ENCODE results near the gene TMEM40.
"Not testable (repeated sequence)": the region's sequence is repeated elsewhere in the genome, so short reads cannot be mapped to it uniquely, and the experiment has no call there.

The TMEM40 gene

DNA sequence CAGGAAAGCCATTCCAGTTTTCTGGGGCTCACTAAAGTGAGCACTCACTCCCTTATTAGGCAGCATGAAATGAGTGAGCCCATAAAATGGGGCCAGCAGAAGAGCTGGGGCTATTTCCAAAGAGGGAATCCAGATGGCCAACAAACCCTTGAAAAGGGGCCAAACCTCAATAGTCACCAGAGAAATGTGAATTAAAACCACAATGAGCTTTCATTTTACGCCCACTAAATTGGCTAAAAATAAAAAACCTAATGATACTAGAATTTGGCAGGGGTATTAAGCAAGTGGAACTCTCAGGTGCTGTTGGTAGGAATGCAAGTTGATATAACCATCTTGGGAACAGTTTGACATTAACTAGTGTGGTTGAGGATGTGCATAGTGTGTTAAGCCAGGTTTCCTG is 53.1 kb downstream of the TMEM40 start:
- no peak overlapping the region for H3K27ac Mint-ChIP-seq
- ATAC-seq (no peak), DNase-seq (no peak)
- H3K27me3 Mint-ChIP-seq, result peaks cover 2% of the 10 kb centered on the region
- no peaks in the 10 kb centered on the region for H3K4me1 Mint-ChIP-seq
- H3K4me3 Mint-ChIP-seq, result no peak overlapping the region
- H3K9me3 Mint-ChIP-seq, result no peaks in the 10 kb centered on the region
- no peaks in the 10 kb centered on the region for H3K36me3 Mint-ChIP-seq (ENCODE audit: low read depth)

GRCh38 chr3:12705374-12705926 is 53.6 kb downstream of the TMEM40 start:
- H3K27ac Mint-ChIP-seq, result no peak overlapping the region
- H3K9me3 Mint-ChIP-seq, result no peaks in the 10 kb centered on the region
- H3K4me1 Mint-ChIP-seq, result no peaks in the 10 kb centered on the region

GRCh38 chr3:12702501-12702900 is 56.6 kb downstream of the TMEM40 start:
- no peak for DNase-seq
- Mint-ChIP-seq H3K36me3 (ENCODE audit: low read depth) (no peaks in the 10 kb centered on the region), H3K4me1 (no peaks in the 10 kb centered on the region), H3K27me3 (peaks cover 2% of the 10 kb centered on the region), H3K9me3 (no peaks in the 10 kb centered on the region), H3K27ac (no peak overlapping the region), H3K4me3 (no peak overlapping the region)
- no peak for ATAC-seq

More at GRCh38 chr3:12705374-12705926, 53.6 kb downstream of the TMEM40 start:
- no peaks in the 10 kb centered on the region for H3K36me3 Mint-ChIP-seq (ENCODE audit: low read depth)
- H3K4me3 Mint-ChIP-seq, result no peak overlapping the region
- ATAC-seq, result no peak
- DNase-seq, result no peak
- H3K27me3 Mint-ChIP-seq, result peaks cover 2% of the 10 kb centered on the region

- DNase-seq; ATAC-seq; H3K4me1 Mint-ChIP-seq; H3K36me3 Mint-ChIP-seq (ENCODE audit: low read depth); H3K9me3 Mint-ChIP-seq; H3K27ac Mint-ChIP-seq; H3K27me3 Mint-ChIP-seq; H3K4me3 Mint-ChIP-seq: not testable (repeated sequence)
Measured at GRCh38 chr3:12701601-12702000, 57.5 kb downstream of the TMEM40 start.

GRCh38 chr3:12700800-12701199 is 58.3 kb downstream of the TMEM40 start:
- DNase-seq (no peak), ATAC-seq (no peak)
- Mint-ChIP-seq H3K27ac (no peak overlapping the region), H3K27me3 (no peaks in the 10 kb centered on the region), H3K36me3 (ENCODE audit: low read depth) (no peaks in the 10 kb centered on the region), H3K4me1 (no peaks in the 10 kb centered on the region), H3K4me3 (no peak overlapping the region), H3K9me3 (no peaks in the 10 kb centered on the region)

GRCh38 chr3:12695916-12696315 is 63.1 kb downstream of the TMEM40 start:
- Mint-ChIP-seq H3K36me3 (ENCODE audit: low read depth) (no peaks in the 10 kb centered on the region), H3K4me1 (no peaks in the 10 kb centered on the region), H3K9me3 (no peaks in the 10 kb centered on the region), H3K27ac (no peak overlapping the region), H3K27me3 (no peaks in the 10 kb centered on the region), H3K4me3 (no peak overlapping the region)
- no peak for ATAC-seq
- no peak for DNase-seq

GRCh38 chr3:12695112-12695511 is 63.9 kb downstream of the TMEM40 start:
- H3K9me3 Mint-ChIP-seq, result no peaks in the 10 kb centered on the region
- no peaks in the 10 kb centered on the region for H3K4me1 Mint-ChIP-seq
- DNase-seq, result no peak
- no peaks in the 10 kb centered on the region for H3K36me3 Mint-ChIP-seq (ENCODE audit: low read depth)
- no peak for ATAC-seq
- H3K4me3 Mint-ChIP-seq, result no peak overlapping the region
- no peak overlapping the region for H3K27ac Mint-ChIP-seq
- no peaks in the 10 kb centered on the region for H3K27me3 Mint-ChIP-seq

DNA sequence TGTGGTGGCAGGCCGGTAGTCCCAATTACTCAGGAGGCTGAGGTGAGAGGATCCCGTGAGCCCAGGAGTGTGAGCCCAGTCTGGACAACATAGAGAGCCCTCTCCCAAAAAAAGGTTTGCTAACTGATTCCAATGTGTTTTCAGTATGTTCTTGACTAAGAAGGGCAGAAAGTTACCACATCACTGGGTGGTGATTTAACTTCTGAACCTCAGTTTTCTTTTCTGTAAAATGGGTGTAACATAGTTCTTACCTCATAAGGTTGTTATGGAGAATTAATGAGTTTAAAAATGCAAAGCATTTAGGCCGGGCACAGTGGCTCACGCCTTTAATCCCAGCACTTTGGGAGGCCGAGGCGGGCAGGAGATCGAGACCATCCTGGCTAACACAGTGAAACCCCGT is 66.6 kb downstream of the TMEM40 start:
- Mint-ChIP-seq H3K27me3 (no peaks in the 10 kb centered on the region), H3K27ac (no peak overlapping the region), H3K9me3 (no peaks in the 10 kb centered on the region), H3K4me1 (no peaks in the 10 kb centered on the region), H3K36me3 (ENCODE audit: low read depth) (no peaks in the 10 kb centered on the region), H3K4me3 (no peak overlapping the region)
- no peak for DNase-seq
- no peak for ATAC-seq

- no peaks in the 10 kb centered on the region for H3K36me3 Mint-ChIP-seq (ENCODE audit: low read depth)
- H3K27me3 Mint-ChIP-seq, result no peaks in the 10 kb centered on the region
- ATAC-seq, result no peak
- H3K4me3 Mint-ChIP-seq, result no peak overlapping the region
- H3K9me3 Mint-ChIP-seq, result no peaks in the 10 kb centered on the region
- DNase-seq, result no peak
- no peak overlapping the region for H3K27ac Mint-ChIP-seq
- no peaks in the 10 kb centered on the region for H3K4me1 Mint-ChIP-seq
Measured at GRCh38 chr3:12689997-12690711, 68.9 kb downstream of the TMEM40 start.

GRCh38 chr3:12687948-12688347 is 71.1 kb downstream of the TMEM40 start:
- no peaks in the 10 kb centered on the region for H3K36me3 Mint-ChIP-seq (ENCODE audit: low read depth)
- no peak for ATAC-seq

GRCh38 chr3:12686096-12686495 is 73.0 kb downstream of the TMEM40 start:
- no peak for DNase-seq
- H3K27me3 Mint-ChIP-seq, result no peaks in the 10 kb centered on the region
- H3K36me3 Mint-ChIP-seq (ENCODE audit: low read depth), result no peaks in the 10 kb centered on the region
- no peaks in the 10 kb centered on the region for H3K9me3 Mint-ChIP-seq
- peaks cover 8% of the 10 kb centered on the region for H3K4me1 Mint-ChIP-seq
- no peak overlapping the region for H3K27ac Mint-ChIP-seq
- no peak for ATAC-seq
- H3K4me3 Mint-ChIP-seq, result no peak overlapping the region

More at GRCh38 chr3:12687948-12688347, 71.1 kb downstream of the TMEM40 start:
- H3K27me3 Mint-ChIP-seq, result no peaks in the 10 kb centered on the region
- no peak overlapping the region for H3K27ac Mint-ChIP-seq
- no peaks in the 10 kb centered on the region for H3K4me1 Mint-ChIP-seq
- H3K9me3 Mint-ChIP-seq, result no peaks in the 10 kb centered on the region
- H3K4me3 Mint-ChIP-seq, result no peak overlapping the region
- no peak for DNase-seq

All from activated naive CD8-positive, alpha-beta T cell treated with anti-CD3 and anti-CD28 coated beads, Interleukin-2, amount 50 U/mL, for 24 hours (primary cell).